Measurements from ENCODE around the gene PAAF1.

DNA sequence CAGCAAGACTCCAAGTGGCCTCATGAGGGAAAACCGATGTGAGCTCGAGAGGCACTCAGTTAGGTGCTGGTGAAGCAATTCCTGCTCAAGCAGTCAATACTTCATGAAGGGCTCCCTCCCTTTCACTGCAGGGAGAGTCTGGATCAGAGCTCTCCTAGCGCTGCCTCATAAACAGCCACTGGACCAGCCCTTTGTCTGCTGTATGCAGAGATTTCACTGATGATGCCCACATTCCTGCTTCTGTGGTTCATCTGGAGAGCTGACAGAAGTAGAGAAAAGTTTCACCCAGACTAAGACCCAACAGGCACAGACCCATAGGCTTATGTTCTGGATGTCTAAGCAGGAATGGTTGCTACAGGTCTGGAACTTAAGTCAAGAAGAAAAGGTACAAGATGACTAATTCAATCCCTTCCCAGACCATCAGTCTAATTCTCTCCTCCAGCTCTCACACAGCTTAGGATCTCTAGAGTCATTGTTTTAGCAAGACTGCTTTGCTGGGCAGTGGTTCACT is 101.8 kb downstream of the PAAF1 start:
- TF ChIP-seq POLR2A (IDR thresholded peaks at IDR 0.05; ENCODE audit: low read depth, low read length) (no peak; the same call in 1 of the 2 replicates), POLR2AphosphoS5 (IDR thresholded peaks at IDR 0.05; ENCODE audit: low read depth, low read length) (no peak), TAF1 (IDR thresholded peaks at IDR 0.05; ENCODE audit: low read depth, low read length) (no peak)
